ENCODE data around the gene TEFM.
"Not testable (repeated sequence)": the region's sequence is repeated elsewhere in the genome, so short reads cannot be mapped to it uniquely, and the experiment has no call there.

TEFM gene, protein sequence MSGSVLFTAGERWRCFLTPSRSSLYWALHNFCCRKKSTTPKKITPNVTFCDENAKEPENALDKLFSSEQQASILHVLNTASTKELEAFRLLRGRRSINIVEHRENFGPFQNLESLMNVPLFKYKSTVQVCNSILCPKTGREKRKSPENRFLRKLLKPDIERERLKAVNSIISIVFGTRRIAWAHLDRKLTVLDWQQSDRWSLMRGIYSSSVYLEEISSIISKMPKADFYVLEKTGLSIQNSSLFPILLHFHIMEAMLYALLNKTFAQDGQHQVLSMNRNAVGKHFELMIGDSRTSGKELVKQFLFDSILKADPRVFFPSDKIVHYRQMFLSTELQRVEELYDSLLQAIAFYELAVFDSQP

DNA sequence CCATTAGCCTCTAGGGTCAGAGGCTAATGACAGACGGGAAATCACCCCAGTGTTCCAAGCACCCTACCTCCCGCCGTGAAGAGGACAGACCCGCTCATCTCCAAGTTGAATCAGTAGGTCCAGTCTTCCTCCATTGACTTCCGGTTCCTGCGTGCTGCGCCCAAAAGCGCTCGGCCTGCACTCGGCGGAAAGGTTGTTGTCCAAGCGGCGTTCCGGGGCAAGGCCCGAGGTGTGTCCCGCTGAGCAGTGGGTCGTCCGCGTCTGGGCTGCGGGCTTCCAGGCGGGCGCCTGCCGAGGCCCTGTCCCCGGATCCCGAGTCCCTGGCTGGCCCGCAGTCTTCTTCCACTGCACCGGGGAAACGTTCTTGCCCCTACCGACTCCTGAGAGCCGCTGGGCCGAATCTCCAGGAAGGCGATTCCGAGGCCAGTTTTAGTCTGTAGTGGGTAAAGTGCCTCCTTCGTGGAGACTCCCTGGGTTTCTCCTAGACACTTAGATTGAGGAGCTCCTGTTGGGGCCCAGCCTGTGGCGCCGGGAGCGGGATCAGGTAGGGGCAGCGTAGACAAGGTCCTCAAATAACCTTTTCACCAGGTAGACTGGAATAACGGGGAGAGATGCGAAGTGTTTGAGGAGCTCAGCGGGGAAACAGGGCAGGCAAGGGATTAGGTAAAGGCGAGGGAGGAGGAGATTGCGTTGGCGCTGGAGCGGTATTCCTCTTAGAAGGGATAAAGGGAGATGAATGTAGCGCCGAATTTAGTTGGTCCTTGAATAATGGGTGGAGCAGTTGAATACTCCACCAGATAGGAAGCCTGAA lies at the start of gene TEFM:
TSS of gene TEFM (minus strand) at position 138 of the 811 bp plus-strand sequence. CDS start at position 98, 40 bp downstream.
- DNase-seq = peak; percentile 43

GRCh38 chr17:30954046-30954830 lies 48.2 kb upstream of the TEFM start:
- DNase-seq = no peak

DNA sequence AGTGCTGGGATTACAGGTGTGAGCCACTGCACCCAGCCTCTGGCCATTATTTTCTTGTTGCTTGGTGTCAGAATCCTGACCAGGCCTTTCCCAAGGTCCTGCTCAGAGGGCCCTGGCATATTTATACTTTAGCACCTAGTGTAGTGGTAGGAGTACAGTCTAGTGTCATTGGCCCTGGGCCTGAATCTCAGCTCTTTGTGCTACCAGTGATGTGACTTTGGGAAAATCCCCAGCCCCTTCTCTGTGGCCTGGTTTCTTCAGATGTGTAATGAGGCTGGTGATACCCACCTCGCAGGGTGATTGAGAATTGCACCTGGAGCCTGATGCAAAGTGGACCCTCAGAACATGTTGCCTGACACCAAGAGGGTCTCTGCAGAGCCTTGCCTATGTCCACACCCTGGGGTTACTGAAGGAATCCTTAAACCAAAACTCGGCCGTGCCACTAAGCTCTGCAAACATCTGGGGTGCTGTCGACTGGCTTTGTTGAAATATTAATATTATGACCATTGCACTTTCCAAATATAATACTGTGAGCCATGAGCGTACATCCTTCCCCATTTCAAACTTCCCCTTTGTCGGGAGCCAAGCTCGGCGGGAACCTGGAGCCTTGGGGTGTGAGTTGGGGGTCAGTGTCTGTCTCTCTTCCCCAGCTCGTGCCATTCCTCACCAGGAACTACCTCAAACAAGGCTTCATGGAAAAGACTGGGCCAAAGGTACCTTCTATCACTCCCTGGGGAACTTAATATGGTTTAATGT lies 46.8 kb upstream of the TEFM start:
- DNase-seq = no peak

GRCh38 chr17:30950669-30951399 lies 44.8 kb upstream of the TEFM start:
- DNase-seq = no peak

- DNase-seq = no peak
Measured at GRCh38 chr17:30950189-30950588, 44.2 kb upstream of the TEFM start.

GRCh38 chr17:30947796-30948195 lies 41.8 kb upstream of the TEFM start:
- DNase-seq = no peak

DNA sequence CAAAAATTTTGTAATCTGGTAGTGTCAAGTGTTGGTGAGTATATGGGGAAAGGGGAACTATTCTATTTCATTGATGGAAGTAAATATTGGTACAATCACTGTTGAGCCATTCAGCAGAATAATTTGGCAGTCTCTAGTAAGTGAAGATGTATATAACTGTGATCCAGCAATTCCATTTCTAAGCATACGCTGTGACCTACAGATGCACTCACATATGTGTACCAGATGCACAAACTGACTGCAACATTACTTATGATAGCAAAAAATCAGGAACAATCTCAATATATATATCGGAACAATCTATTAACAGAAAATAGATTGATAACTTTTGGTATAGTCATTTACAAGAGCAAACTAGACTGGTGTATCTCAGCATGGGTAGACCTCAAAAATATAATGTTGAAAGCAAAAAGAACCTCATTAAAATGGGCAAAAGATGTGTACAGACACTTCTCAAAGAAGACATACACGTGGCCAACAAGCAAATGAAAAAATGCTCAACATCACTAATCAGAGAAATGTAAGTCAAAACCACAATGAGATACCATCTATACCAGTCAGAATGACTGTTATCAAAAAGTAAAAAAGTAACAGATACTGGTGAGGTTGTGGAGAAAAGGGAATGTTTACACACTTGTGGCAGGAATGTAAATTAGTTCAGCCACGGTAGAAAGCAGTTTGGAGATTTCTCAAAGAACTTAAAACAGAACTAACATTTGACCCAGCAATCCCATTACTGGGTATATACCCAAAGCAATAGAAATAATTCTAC lies 36.5 kb upstream of the TEFM start:
- no peak for DNase-seq

GRCh38 chr17:30939051-30939689 lies 33.1 kb upstream of the TEFM start:
- no peak for DNase-seq

DNA sequence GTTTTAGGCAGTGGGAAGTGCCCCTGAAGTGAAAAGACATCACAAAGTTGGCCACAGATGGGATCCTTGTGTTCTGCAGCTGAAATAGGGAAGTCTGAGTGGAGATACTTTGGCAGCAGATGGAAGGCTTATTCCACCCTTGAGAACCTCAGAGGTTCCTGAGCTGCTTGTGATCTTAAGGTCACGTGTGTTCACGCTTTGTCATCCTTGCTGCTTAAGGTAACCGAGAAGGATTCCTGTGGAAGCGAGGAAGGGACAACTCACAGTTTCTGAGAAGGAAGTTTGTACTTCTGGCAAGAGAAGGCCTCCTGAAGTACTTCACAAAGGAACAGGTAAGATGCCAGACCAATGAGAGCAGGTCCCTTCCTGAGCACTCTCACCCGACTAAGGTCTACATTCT lies 27.9 kb upstream of the TEFM start:
- no peak for DNase-seq

DNA sequence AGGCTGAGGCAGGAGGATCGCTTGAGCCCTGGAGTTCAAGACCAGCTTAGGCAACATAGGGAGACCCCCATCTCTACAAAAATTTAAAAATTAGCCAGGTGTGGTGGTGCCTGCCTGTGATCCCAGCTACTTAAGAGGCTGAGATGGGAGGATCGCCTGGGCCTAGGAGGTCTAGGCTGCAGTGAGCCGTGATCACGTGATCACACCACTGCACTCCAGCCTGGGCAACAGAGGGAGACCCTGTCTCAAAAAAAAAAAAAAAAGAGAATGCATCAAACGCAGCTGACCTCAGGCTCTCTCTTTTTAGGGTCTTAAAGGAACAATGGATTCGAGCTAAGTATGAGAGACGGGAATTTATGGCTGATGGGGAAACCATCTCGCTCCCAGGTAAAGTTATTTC lies 25.5 kb upstream of the TEFM start:
- not testable (repeated sequence) for DNase-seq

GRCh38 chr17:30930495-30930894 lies 24.5 kb upstream of the TEFM start:
- no peak for DNase-seq

DNA sequence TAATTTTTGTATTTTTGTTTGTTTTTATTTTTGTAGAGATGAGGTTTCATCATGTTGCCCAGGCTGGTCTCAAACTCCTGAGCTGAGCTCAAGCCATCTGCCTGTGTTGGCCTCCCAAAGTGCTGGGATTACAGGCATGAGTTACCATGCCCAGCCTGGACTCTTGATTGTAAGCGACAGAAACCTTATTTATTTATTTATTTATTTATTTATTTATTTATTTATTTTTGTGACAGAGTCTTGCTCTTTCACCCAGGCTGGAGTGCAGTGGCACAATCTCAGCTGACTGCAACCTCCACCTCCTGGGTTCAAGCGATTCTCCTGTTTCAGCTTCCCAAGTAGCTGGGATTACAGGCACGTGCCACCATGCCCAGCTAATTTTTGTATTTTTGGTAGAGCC lies 23.8 kb upstream of the TEFM start:
- not testable (repeated sequence) for DNase-seq

- no peak for DNase-seq
Measured at GRCh38 chr17:30929081-30929633, 23.1 kb upstream of the TEFM start.

GRCh38 chr17:30928584-30928983 lies 22.5 kb upstream of the TEFM start:
- no peak for DNase-seq

DNA sequence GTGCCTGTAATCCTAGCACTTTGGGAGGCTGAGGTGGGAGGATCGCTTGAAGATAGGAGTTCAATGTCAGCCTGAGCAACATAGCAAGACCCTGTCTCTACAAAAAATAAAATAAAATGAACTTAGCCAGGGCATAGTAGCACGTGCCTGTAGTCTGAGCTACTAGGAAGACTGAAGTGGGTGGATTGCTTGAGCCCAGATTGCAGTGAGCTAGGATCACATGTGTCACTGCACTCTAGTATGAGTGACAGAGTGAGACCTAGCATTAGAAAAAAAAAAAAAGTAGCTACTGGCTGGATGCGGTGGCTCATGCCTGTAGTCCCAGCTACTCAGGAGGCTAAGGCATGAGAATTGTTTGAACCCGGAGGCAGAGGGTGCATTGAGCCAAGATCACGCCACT lies 21.7 kb upstream of the TEFM start:
- no peak for DNase-seq

GRCh38 chr17:30926516-30926915 lies 20.5 kb upstream of the TEFM start:
- DNase-seq = no peak

- no peak for DNase-seq
Measured at GRCh38 chr17:30924341-30924740, 18.3 kb upstream of the TEFM start.

GRCh38 chr17:30922235-30923030 lies 16.4 kb upstream of the TEFM start:
- no peak for DNase-seq

GRCh38 chr17:30921544-30922196 lies 15.6 kb upstream of the TEFM start, which contains the start of gene ADAP2:
Gene ADAP2 (plus strand): TSS chr17:30921945. CDS start chr17:30922015, 70 bp downstream.
- no peak for DNase-seq
